Liver (tissue), 9 donors: ENCODE data around the gene MED29. TPM values are rescaled to one million over a fixed set of nuclear protein-coding genes. Genes with fewer than 3 reads are reported as not detected.

ENCODE experiments used
- DNase-seq: peaks from one replicate; pipeline ENCODE4 v3.0.0-alpha.2; 2017; ENCODE audit warnings: low spot score
- H3K27ac ChIP-seq, 2 donors: one replicate each; pipeline ENCODE4 v1.7.0; 2013; ENCODE audit warnings: inconsistent platforms in 2 of 2, low read length in 2 of 2, control low read depth in 1 of 2, low read depth in 1 of 2, mild to moderate bottlenecking in 1 of 2
- H3K27me3 ChIP-seq, 4 donors: one replicate each; pipeline versions ENCODE4 v1.6.1 to v1.7.0; 2013; ENCODE audit warnings: low read length in 3 of 4, inconsistent platforms in 1 of 4, mild to moderate bottlenecking in 1 of 4, moderate library complexity in 1 of 4; ENCODE audit not compliant: control insufficient read depth in 4 of 4, insufficient read depth in 4 of 4
- H3K36me3 ChIP-seq, 4 donors: one replicate each; pipeline versions ENCODE4 v1.6.1 to v1.7.0; 2013; ENCODE audit warnings: low read length in 3 of 4, mild to moderate bottlenecking in 3 of 4, low read depth in 1 of 4, moderate library complexity in 1 of 4; ENCODE audit not compliant: control insufficient read depth in 4 of 4, insufficient read depth in 3 of 4
- H3K4me1 ChIP-seq, 4 donors: one replicate each; pipeline versions ENCODE4 v1.6.1 to v1.7.0; 2013; ENCODE audit warnings: low read length in 3 of 4, mild to moderate bottlenecking in 3 of 4, moderate library complexity in 1 of 4; ENCODE audit not compliant: control insufficient read depth in 4 of 4, insufficient read depth in 4 of 4
- H3K4me3 ChIP-seq, 3 donors: one replicate each; pipeline versions ENCODE4 v1.6.1 to v1.7.0; 2013; ENCODE audit warnings: low read length in 3 of 3, control low read depth in 1 of 3, low read depth in 1 of 3, mild to moderate bottlenecking in 1 of 3
- H3K9ac ChIP-seq, 2 donors: one replicate each; pipeline ENCODE4 v1.7.0; 2013; ENCODE audit warnings: low read length in 2 of 2, mild to moderate bottlenecking in 2 of 2, moderate library complexity in 2 of 2, control low read depth in 1 of 2, low read depth in 1 of 2
- H3K9me3 ChIP-seq, 4 donors: one replicate each; pipeline versions ENCODE4 v1.6.1 to v1.7.0; 2013; ENCODE audit warnings: low read length in 3 of 4; ENCODE audit not compliant: control insufficient read depth in 4 of 4
- EGR1 ChIP-seq, 2 donors: IDR thresholded peaks; 2 replicates each; pipeline ENCODE4 v1.6.1; 2016 to 2018; ENCODE audit warnings: antibody characterized with exemption in 2 of 2, low read depth in 2 of 2
- FOXA1 ChIP-seq: IDR thresholded peaks from 2 replicates; pipeline ENCODE4 v1.6.1; 2016; ENCODE audit warnings: antibody characterized with exemption
- GABPA ChIP-seq, 2 donors: IDR thresholded peaks in 1 of 2; conservative IDR thresholded peaks in 1 of 2; 2 replicates each; pipeline ENCODE4 v1.6.1; 2016; ENCODE audit warnings: antibody characterized with exemption in 2 of 2, mild to moderate bottlenecking in 1 of 2, moderate library complexity in 1 of 2
- HNF4A ChIP-seq, 2 donors: conservative IDR thresholded peaks; 2 replicates each; pipeline ENCODE4 v1.6.1; 2016; ENCODE audit warnings: antibody characterized with exemption in 2 of 2, mild to moderate bottlenecking in 2 of 2
- HNF4G ChIP-seq: IDR thresholded peaks from 2 replicates; pipeline ENCODE4 v1.6.1; 2016; ENCODE audit warnings: antibody characterized with exemption
- NR2F2 ChIP-seq: IDR thresholded peaks from 2 replicates; pipeline ENCODE4 v1.6.1; 2016; ENCODE audit warnings: antibody characterized with exemption
- RAD21 ChIP-seq, 2 donors: IDR thresholded peaks; 2 replicates each; pipeline ENCODE4 v1.6.1; 2016; ENCODE audit warnings: antibody characterized with exemption in 2 of 2, mild to moderate bottlenecking in 2 of 2
- RXRA ChIP-seq, 2 donors: IDR thresholded peaks; 2 replicates each; pipeline ENCODE4 v1.6.1; 2017 to 2018; ENCODE audit warnings: antibody characterized with exemption in 2 of 2, mild to moderate bottlenecking in 1 of 2
- SP1 ChIP-seq: IDR thresholded peaks from 2 replicates; pipeline ENCODE4 v1.6.1; 2018; ENCODE audit warnings: antibody characterized with exemption, mild to moderate bottlenecking
- YY1 ChIP-seq: IDR thresholded peaks from 2 replicates; pipeline ENCODE4 v1.6.1; 2016; ENCODE audit warnings: antibody characterized with exemption, mild to moderate bottlenecking
- WGBS: extraction: QIAGEN DNeasy Blood & Tissue Kit; methylation state at CpG from one replicate; pipeline ENCODE4 v1.1.7; 2013; 5-methylcytosine and 5-hydroxymethylcytosine counted together
- polyA plus RNA-seq, 2 donors: library from polyadenylated mRNA; stranded (reverse) in 1 of 2; unstranded in 1 of 2; fragments of 200-250 nt in 1 of 2; fragments of >200 nt in 1 of 2; fragmentation: Nextera tagmentation in 1 of 2; extraction: Ambion mirVana in 1 of 2; gene quantifications; one replicate each; pipeline versions ENCODE4 v1.2.1 to v1.2.3, GENCODE V29; 2013 to 2015
- total RNA-seq, 2 donors: library from RNA; depleted of rRNA; stranded (reverse); fragments of >200 nt; gene quantifications; one replicate each; pipeline ENCODE4 v1.2.3, GENCODE V29; 2014
- TF ChIP-seq, protein P1 (sequence below): IDR thresholded peaks from 2 replicates; pipeline ENCODE4 v1.6.1; 2016; ENCODE audit warnings: antibody characterized with exemption
- TF ChIP-seq, protein P2 (sequence below): fragments of 150-350 bp; IDR thresholded peaks from 2 replicates; pipeline ENCODE4 v1.5.1; 2017; ENCODE audit warnings: improper control_type of control experiment, low read depth, low read length; ENCODE audit not compliant: missing input control
- TF ChIP-seq, protein P3 (sequence below): IDR thresholded peaks from 2 replicates; pipeline ENCODE4 v1.6.1; 2016; ENCODE audit warnings: antibody characterized with exemption, mild to moderate bottlenecking
- donor health status: healthy.
- donor health status: healthy.
- donor health status: healthy.
- donor health status: healthy.
- donor health status: healthy.

Gene MED29
- total and polyA plus RNA-seq, 4 donors: 11.0 to 24.2 (median 17.4) TPM

DNA sequence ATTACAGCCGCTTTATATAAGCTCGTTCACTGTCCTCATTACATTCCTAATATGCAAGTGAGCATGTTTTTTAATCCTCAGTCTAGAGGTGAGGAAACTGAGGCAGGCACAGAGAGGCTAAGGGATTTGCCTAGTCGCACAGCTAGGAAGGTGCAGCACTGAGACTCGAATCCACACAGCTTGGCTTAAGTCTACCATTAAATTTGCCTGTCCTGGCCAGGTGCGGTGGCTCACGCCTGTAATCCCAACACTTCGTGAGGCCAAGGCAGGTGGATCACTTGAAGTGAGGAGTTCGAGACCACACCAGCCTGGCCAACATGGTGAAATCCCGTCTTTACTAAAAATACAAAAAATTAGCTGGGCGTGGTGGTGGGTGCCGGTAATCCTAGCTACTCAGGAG lies 36.5 kb downstream of the MED29 start (continued):
- TF ChIP-seq, protein P1, sequence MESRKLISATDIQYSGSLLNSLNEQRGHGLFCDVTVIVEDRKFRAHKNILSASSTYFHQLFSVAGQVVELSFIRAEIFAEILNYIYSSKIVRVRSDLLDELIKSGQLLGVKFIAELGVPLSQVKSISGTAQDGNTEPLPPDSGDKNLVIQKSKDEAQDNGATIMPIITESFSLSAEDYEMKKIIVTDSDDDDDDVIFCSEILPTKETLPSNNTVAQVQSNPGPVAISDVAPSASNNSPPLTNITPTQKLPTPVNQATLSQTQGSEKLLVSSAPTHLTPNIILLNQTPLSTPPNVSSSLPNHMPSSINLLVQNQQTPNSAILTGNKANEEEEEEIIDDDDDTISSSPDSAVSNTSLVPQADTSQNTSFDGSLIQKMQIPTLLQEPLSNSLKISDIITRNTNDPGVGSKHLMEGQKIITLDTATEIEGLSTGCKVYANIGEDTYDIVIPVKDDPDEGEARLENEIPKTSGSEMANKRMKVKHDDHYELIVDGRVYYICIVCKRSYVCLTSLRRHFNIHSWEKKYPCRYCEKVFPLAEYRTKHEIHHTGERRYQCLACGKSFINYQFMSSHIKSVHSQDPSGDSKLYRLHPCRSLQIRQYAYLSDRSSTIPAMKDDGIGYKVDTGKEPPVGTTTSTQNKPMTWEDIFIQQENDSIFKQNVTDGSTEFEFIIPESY: no peak

DNA sequence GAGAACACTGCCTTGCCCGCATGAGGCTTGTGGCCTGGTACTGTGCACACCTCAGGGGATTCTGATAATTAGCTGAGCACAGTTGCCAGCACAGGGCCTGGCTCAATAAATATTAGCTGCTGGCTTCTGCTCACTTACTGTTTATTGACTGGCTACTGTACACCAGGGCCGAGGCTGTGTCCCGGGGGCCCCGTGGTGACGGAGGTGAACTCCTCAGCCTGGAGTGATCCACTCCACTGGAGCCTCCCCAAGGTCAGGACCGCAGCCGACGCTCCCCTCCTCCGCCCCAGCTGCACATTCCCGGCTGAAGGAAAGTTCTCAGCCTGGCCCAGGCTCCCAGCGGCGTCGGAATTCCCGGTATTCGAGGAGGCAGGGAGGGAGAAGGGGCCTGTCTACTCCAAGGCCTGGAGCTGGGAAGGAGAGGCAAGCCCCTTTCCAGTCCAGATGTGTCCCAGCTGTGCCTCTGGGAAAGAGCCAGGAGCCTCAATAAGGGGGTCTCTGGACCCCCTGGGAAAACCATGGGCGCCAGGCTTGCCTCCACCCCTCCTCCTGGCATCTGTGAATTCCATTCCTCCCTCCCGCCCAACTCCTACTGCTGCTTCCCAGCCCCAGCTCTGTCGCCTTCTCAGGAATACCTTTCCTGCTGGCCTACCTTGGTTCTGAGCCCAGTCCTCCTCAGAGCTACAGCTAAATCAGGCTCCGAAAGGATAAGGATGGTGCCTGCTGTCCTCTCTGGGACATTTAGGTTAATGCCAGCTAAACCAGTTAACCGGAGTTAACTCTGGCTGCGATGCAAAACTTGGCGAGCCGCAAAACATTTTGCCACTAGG lies 37.3 kb downstream of the MED29 start:
- H3K27ac ChIP-seq: peak overlapping the region; percentile 41 to 51
- no peaks in the 10 kb centered on the region for H3K27me3 ChIP-seq
- peaks cover 12 to 14% (median 12%) of the 10 kb centered on the region in 4 donors for H3K36me3 ChIP-seq
- no peak overlapping the region for H3K4me3 ChIP-seq
- no peak for TF ChIP-seq HNF4G
- TF ChIP-seq FOXA1: no peak
- TF ChIP-seq, protein P1: no peak
- TF ChIP-seq YY1: no peak
- peak; percentile 81 for TF ChIP-seq NR2F2
- peak in 1 of 2 donors; percentile 27 for TF ChIP-seq RXRA (IDR thresholded peaks at IDR 0.05)
- no peak for TF ChIP-seq RAD21 (IDR thresholded peaks at IDR 0.05)
- no peak for TF ChIP-seq EGR1 (IDR thresholded peaks at IDR 0.05; ENCODE audit: low read depth in 2 of 2)
- TF ChIP-seq GABPA (IDR thresholded peaks at IDR 0.05 in 1 of 2, conservative IDR thresholded peaks at IDR 0.05 in 1 of 2): no peak
- TF ChIP-seq, protein P2, sequence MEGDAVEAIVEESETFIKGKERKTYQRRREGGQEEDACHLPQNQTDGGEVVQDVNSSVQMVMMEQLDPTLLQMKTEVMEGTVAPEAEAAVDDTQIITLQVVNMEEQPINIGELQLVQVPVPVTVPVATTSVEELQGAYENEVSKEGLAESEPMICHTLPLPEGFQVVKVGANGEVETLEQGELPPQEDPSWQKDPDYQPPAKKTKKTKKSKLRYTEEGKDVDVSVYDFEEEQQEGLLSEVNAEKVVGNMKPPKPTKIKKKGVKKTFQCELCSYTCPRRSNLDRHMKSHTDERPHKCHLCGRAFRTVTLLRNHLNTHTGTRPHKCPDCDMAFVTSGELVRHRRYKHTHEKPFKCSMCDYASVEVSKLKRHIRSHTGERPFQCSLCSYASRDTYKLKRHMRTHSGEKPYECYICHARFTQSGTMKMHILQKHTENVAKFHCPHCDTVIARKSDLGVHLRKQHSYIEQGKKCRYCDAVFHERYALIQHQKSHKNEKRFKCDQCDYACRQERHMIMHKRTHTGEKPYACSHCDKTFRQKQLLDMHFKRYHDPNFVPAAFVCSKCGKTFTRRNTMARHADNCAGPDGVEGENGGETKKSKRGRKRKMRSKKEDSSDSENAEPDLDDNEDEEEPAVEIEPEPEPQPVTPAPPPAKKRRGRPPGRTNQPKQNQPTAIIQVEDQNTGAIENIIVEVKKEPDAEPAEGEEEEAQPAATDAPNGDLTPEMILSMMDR: no peak
- TF ChIP-seq SP1: peak; percentile 13
- no peak for TF ChIP-seq HNF4A (conservative IDR thresholded peaks at IDR 0.05)
- TF ChIP-seq, protein P3, sequence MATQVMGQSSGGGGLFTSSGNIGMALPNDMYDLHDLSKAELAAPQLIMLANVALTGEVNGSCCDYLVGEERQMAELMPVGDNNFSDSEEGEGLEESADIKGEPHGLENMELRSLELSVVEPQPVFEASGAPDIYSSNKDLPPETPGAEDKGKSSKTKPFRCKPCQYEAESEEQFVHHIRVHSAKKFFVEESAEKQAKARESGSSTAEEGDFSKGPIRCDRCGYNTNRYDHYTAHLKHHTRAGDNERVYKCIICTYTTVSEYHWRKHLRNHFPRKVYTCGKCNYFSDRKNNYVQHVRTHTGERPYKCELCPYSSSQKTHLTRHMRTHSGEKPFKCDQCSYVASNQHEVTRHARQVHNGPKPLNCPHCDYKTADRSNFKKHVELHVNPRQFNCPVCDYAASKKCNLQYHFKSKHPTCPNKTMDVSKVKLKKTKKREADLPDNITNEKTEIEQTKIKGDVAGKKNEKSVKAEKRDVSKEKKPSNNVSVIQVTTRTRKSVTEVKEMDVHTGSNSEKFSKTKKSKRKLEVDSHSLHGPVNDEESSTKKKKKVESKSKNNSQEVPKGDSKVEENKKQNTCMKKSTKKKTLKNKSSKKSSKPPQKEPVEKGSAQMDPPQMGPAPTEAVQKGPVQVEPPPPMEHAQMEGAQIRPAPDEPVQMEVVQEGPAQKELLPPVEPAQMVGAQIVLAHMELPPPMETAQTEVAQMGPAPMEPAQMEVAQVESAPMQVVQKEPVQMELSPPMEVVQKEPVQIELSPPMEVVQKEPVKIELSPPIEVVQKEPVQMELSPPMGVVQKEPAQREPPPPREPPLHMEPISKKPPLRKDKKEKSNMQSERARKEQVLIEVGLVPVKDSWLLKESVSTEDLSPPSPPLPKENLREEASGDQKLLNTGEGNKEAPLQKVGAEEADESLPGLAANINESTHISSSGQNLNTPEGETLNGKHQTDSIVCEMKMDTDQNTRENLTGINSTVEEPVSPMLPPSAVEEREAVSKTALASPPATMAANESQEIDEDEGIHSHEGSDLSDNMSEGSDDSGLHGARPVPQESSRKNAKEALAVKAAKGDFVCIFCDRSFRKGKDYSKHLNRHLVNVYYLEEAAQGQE: peak; percentile 61
- no peaks in the 10 kb centered on the region for H3K9me3 ChIP-seq
- no peak for DNase-seq
- 43% methylated on average over 23 of the region's 23 CpGs for WGBS
- peaks cover 0 to under 1% (median 0%) of the 10 kb centered on the region in 4 donors for H3K4me1 ChIP-seq
- H3K9ac ChIP-seq: no peak overlapping the region
